ENCODE results near the gene ORMDL1.

DNA sequence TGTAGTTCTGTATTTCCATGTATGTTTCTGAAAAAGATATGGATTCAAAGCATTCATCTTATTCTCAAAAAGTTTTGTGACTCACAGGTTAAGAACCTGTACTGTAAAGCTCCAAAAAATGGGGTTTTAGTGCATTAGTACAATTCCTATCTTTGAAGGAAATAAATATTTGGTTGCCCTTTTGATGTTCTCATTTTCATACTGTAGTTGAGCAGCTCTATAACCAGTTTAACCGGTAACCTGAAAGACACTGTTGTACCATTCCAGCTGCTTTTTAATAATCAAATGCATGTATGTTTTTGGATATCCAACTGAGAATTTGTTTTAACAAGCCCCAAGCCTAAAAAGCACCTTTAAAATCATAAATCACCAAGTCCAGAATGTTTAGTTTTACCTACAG is 11.9 kb downstream of the ORMDL1 start:
- TF ChIP-seq, protein P1, sequence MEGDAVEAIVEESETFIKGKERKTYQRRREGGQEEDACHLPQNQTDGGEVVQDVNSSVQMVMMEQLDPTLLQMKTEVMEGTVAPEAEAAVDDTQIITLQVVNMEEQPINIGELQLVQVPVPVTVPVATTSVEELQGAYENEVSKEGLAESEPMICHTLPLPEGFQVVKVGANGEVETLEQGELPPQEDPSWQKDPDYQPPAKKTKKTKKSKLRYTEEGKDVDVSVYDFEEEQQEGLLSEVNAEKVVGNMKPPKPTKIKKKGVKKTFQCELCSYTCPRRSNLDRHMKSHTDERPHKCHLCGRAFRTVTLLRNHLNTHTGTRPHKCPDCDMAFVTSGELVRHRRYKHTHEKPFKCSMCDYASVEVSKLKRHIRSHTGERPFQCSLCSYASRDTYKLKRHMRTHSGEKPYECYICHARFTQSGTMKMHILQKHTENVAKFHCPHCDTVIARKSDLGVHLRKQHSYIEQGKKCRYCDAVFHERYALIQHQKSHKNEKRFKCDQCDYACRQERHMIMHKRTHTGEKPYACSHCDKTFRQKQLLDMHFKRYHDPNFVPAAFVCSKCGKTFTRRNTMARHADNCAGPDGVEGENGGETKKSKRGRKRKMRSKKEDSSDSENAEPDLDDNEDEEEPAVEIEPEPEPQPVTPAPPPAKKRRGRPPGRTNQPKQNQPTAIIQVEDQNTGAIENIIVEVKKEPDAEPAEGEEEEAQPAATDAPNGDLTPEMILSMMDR (conservative IDR thresholded peaks at IDR 0.05 in 1 of 2, IDR thresholded peaks at IDR 0.05 in 1 of 2; ENCODE audit: low read depth in 1 of 2, low read length in 2 of 2) = no peak
- no peak for TF ChIP-seq EZH2 (IDR thresholded peaks at IDR 0.05; ENCODE audit: low read length, missing control alignments)
